Measurements from ENCODE around the gene ANKRD65.
"Not testable (repeated sequence)": the region's sequence is repeated elsewhere in the genome, so short reads cannot be mapped to it uniquely, and the experiment has no call there.

The ANKRD65 gene

DNA sequence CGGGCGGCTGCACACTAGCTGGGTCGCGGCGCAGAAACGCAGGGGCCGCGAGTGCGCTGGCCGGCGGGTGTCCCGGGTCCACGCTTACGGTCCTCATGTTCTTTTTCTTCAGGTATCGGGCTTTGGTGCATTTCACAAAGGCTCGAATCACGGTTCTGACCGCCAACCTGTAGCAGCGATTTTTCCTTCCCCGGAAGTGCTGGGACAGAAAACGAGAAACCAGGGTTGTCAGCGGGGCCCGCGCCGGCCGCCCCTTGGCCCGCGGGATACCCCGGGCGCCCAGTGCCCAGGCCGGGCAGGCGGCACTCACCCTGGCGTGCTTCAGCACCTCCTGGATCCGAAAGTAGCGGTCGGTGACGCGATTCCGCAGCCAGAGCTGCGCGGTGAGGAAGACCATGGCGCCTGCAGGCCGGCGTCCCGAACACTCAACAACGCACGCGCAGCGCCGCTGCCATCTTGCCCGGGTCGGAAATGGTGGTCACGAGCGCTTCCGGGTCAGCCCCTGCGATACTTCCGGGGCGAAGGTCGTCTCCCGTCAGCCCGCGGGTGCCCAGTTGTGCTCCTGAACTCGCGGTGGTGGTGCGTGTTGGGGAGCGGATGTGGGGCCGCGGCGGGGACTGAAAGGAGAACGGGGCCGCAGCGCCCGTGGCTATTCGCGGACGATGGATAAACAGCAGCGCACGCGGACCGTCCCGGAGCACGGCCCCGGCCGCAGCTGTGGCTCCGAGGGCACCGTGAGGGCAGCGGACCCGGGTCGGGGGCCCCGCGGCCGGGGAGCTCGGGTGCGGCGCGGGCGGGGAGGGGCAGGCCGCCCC, 14.0 kb downstream of the ANKRD65 start, which contains the start of gene MRPL20:
Gene MRPL20, minus strand, starts transcription at position 473 of the 815 bp plus-strand sequence. Its CDS starts 76 bp downstream, at position 397.
- TF ChIP-seq, protein P1, sequence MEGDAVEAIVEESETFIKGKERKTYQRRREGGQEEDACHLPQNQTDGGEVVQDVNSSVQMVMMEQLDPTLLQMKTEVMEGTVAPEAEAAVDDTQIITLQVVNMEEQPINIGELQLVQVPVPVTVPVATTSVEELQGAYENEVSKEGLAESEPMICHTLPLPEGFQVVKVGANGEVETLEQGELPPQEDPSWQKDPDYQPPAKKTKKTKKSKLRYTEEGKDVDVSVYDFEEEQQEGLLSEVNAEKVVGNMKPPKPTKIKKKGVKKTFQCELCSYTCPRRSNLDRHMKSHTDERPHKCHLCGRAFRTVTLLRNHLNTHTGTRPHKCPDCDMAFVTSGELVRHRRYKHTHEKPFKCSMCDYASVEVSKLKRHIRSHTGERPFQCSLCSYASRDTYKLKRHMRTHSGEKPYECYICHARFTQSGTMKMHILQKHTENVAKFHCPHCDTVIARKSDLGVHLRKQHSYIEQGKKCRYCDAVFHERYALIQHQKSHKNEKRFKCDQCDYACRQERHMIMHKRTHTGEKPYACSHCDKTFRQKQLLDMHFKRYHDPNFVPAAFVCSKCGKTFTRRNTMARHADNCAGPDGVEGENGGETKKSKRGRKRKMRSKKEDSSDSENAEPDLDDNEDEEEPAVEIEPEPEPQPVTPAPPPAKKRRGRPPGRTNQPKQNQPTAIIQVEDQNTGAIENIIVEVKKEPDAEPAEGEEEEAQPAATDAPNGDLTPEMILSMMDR (IDR thresholded peaks at IDR 0.05; ENCODE audit: low read depth, low read length), result no peak
- H3K4me3 ChIP-seq (ENCODE audit: low read depth, low read length), result peak within 1 kb of the TSS; percentile 90

DNA sequence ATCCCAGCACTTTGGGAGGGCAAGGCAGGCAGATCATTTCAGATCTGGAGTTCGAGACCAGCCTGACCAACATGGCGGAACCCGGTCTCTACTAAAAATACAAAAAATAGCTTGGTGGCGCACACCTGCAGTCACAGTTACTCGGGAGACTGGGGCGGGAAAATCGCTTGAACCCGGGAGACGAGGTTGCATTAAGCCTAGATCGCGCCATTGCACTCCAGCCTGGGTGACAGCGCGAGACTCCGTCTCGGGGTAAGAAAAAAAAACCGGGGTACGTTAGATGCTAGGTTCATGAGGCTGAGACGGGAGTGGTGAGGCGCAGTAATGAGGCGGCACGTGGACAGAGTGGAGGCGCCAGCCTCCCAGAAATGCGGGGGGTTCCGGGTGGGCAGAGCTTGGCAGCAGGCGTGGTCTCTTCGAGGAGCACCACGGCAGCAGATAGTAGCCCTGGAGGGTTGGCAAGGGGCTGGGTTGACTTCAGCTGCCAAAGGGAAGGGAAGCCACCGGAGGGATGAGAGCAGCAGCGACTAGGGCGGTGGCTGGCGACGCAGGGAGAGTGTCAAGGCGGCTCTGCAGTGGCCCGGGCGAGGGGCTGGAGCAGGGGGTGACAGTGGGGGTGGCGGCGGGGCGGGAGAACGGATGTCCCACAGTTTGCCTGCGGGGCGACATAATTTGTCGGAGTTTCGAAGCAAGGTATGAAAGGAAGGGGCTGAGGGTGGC, 14.8 kb downstream of the ANKRD65 start:
- TF ChIP-seq, protein P1 (IDR thresholded peaks at IDR 0.05; ENCODE audit: low read depth, low read length), result no peak
- peak overlapping the region; percentile 90 for H3K4me3 ChIP-seq (ENCODE audit: low read depth, low read length)

DNA sequence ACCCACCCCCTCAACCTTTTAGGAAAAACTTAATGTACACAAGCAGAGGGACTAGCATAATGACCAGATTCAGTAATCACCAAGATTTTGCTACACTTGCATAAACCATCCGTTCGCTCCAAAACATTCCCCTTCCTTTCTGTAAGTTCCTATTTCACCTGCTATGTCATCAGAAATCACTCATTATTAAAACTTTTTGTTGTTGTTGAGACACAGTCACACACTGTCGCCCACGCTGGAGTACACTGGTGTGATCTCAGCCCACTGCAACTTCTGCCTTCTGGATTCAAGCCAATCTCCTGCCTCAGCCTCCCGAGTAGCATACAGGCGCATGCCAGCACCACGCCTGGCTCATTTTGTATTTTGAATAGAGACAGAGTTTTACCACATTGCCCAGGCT, 17.4 kb downstream of the ANKRD65 start:
- no peak overlapping the region for H3K4me3 ChIP-seq (ENCODE audit: low read depth, low read length)
- TF ChIP-seq, protein P1 (IDR thresholded peaks at IDR 0.05; ENCODE audit: low read depth, low read length), result no peak

DNA sequence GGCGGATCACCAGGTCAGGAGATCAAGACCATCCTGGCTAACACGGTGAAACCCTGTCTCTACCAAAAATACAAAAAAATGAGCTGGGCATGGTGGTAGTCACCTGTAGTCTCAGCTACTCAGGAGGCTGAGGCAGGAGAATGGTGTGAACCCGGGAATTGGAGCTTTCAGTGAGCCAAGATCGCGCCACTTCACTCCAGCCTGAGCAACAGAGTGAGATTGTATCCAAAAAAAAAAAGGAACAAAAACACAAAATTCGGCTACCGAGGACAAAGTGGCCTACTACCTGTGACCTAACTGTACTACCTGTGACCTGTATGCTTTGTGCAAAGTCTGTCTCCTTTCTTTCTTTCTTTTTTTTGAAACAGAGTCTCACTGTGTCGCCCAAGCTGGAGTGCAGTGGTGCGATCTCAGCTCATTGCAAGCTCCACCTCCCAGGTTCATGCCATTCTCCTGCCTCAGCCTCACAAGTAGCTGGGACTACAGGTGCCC, 18.1 kb downstream of the ANKRD65 start:
- not testable (repeated sequence) for H3K4me3 ChIP-seq (ENCODE audit: low read depth, low read length)

DNA sequence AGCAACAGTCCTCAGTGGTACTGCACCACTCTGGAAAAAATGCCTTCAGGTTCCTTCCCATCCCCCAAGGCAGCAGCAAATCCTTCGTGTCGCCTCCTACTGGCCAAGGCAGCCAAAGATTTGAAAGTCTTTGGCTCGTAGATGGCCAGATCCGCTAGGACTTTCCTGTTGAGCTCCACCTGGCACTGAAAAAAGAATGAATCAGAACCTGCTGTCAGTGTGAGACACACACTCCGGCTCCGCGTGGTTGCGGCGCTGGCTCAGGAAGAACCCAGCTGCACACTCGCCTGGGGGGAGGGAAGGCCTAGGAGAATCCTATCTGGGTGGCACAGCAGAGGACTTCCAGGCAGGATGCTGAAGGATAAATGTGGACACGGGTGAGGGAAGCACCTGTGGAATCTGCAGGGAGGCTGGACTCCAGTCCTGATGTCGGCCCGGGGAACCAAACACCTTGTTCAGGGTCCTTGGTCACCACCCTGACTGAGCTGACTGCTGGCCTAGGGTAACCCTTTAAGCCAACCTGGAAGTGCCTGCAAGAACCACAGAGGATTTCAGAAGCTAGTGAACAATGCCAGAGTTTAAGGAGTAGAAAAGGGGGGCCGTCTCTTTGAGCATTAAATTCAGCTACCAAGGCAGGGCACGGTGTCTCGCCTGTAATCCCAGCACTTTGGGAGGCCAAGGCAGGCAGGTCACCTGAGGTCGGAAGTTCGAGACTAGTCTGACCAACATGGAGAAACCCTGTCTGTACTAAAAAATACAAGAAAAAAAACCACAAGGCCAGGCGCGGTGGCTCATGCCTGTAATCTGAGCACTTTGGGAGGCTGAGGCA, 18.8 kb downstream of the ANKRD65 start:
- TF ChIP-seq, protein P1 (IDR thresholded peaks at IDR 0.05; ENCODE audit: low read depth, low read length), result peak; percentile 57
- no peak overlapping the region for H3K4me3 ChIP-seq (ENCODE audit: low read depth, low read length)

DNA sequence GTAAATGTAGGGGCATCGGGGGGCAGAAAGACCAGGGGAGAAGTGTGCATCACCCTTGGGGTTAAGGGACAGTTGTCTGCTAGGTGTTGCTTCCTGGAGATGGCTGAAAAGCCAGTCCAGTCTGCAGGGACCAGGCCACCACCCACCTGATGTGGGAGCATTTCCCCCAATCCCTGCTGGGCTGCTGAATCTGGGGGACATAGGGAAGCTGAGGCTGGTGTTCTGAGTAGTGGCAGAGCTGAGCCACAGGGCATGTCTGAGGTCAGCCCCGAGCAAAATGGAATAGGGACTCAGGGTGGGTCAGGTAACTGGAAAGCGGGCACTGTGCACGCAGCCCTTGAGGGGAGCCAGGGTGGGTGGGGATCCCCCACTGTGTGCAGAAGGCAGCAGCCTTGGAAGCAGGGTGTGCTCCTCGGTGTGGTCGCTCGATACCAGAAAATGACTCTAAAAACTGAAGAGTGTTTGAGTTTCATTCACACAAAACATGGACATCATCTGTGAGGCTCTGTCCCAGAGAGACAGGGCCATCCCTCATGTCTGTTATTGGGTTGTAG, 19.5 kb downstream of the ANKRD65 start:
- TF ChIP-seq, protein P1 (IDR thresholded peaks at IDR 0.05; ENCODE audit: low read depth, low read length), result no peak

More for the DNA sequence above, 19.5 kb downstream of the ANKRD65 start:
- no peak overlapping the region for H3K4me3 ChIP-seq (ENCODE audit: low read depth, low read length)
